GM12891 (cell line): ENCODE data around the gene LIPC.

Source experiments
- POLR2A ChIP-seq: IDR thresholded peaks from 2 replicates; pipeline ENCODE4 v1.6.1; 2011; ENCODE audit warnings: low read depth, low read length, control low read depth
- POLR2AphosphoS5 ChIP-seq: IDR thresholded peaks from 2 replicates; pipeline ENCODE4 v1.6.1; 2011; ENCODE audit warnings: low read depth, low read length, control low read depth
- SPI1 ChIP-seq: IDR thresholded peaks from 2 replicates; pipeline ENCODE4 v1.6.1; 2011; ENCODE audit warnings: low read depth, low read length, control low read depth
- TAF1 ChIP-seq: IDR thresholded peaks from 2 replicates; pipeline ENCODE4 v1.6.1; 2011; ENCODE audit warnings: low read depth, low read length, control low read depth

- no peak for TF ChIP-seq POLR2A
- no peak for TF ChIP-seq TAF1
- no peak for TF ChIP-seq POLR2AphosphoS5
- TF ChIP-seq SPI1 = no peak
Observed at GRCh38 chr15:58517252-58517681, 85.5 kb downstream of the LIPC start.
